GM21786 (cell line): Measurements from ENCODE around the gene CA5B.
"Not testable (repeated sequence)": the region's sequence is repeated elsewhere in the genome, so short reads cannot be mapped to it uniquely, and the experiment has no call there.

Source experiments
- ATAC-seq: cut with Tn5 transposase; IDR thresholded peaks from one replicate; pipeline ENCODE4 v1.9.1; 2021; ENCODE audit not compliant: unreplicated experiment

CA5B gene

GRCh38 chrX:15737959-15738902 is at the start of gene CA5B:
Gene CA5B (plus strand): TSS chrX:15738270. CDS start chrX:15750024, 11,754 bp downstream.
- peak; percentile 96 for ATAC-seq

- ATAC-seq, result no peak
Measured at GRCh38 chrX:15694941-15695451, 43.1 kb upstream of the CA5B start.

- no peak for ATAC-seq
Measured at GRCh38 chrX:15696516-15696915, 41.6 kb upstream of the CA5B start.

GRCh38 chrX:15702488-15703371 is 35.3 kb upstream of the CA5B start:
- no peak for ATAC-seq

GRCh38 chrX:15703809-15704208 is 34.3 kb upstream of the CA5B start:
- not testable (repeated sequence) for ATAC-seq

- ATAC-seq, result not testable (repeated sequence)
Measured at GRCh38 chrX:15704273-15704672, 33.8 kb upstream of the CA5B start.

GRCh38 chrX:15714529-15714928 is 23.5 kb upstream of the CA5B start:
- ATAC-seq, result no peak

GRCh38 chrX:15718283-15718970 is 19.6 kb upstream of the CA5B start:
- no peak for ATAC-seq

GRCh38 chrX:15719324-15719968 is 18.6 kb upstream of the CA5B start:
- ATAC-seq, result no peak

GRCh38 chrX:15721911-15722310 is 16.2 kb upstream of the CA5B start:
- ATAC-seq, result no peak

- ATAC-seq, result no peak
Measured at GRCh38 chrX:15723887-15724517, 14.1 kb upstream of the CA5B start.

GRCh38 chrX:15724911-15725310 is 13.2 kb upstream of the CA5B start:
- ATAC-seq, result no peak

- not testable (repeated sequence) for ATAC-seq
Measured at GRCh38 chrX:15731368-15731767, 6.7 kb upstream of the CA5B start.

GRCh38 chrX:15737190-15737958 is 696 bp upstream of the CA5B start:
- no peak for ATAC-seq

- ATAC-seq, result no peak
Measured at GRCh38 chrX:15739886-15740285, 1.8 kb downstream of the CA5B start.

GRCh38 chrX:15744181-15744867 is 6.3 kb downstream of the CA5B start:
- no peak for ATAC-seq

GRCh38 chrX:15745179-15745578 is 7.1 kb downstream of the CA5B start:
- ATAC-seq, result no peak

- ATAC-seq, result not testable (repeated sequence)
Measured at GRCh38 chrX:15746651-15747050, 8.6 kb downstream of the CA5B start.
